Central memory CD4-positive, alpha-beta T cell (primary cell): ENCODE measurements around the gene RNF212.
"Not testable (repeated sequence)": the region's sequence is repeated elsewhere in the genome, so short reads cannot be mapped to it uniquely, and the experiment has no call there.

ENCODE experiments used
- DNase-seq: peaks from one replicate; pipeline ENCODE4 v3.0.0; 2022

Gene RNF212

GRCh38 chr4:1046581-1047011, 66.8 kb downstream of the RNF212 start:
- not testable (repeated sequence) for DNase-seq

DNA sequence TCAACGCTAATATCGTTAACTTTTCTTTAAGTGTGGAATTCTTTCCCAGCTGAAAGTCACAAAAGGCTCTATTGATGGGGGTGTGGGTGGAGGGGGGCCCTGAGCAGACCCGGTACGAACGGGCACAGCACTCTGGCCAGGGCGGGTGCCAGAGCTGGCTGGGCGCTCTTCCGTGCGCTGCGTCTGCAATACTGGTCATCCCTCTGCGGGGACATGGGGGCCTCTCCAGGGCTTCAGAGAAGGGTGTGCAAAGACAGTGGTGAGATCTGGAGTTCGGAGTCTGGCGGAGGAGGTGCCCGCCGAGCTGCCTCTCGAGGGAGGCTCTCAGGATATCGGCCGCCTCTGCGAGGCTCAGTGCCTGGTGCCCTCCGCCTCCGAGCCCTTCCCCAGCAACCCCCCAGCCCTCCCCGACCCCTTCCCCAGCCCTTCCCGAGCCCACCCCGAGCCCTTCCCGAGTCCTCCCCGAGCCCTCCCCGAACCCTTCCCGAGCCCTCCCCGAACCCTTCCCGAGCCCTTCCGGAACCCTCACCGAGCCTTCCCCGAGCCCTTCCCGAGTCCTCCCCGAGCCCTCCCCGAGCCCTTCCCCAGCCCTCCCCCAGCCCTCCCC, 67.7 kb downstream of the RNF212 start:
- no peak for DNase-seq

GRCh38 chr4:1045193-1045594, 68.2 kb downstream of the RNF212 start:
- DNase-seq: no peak

DNA sequence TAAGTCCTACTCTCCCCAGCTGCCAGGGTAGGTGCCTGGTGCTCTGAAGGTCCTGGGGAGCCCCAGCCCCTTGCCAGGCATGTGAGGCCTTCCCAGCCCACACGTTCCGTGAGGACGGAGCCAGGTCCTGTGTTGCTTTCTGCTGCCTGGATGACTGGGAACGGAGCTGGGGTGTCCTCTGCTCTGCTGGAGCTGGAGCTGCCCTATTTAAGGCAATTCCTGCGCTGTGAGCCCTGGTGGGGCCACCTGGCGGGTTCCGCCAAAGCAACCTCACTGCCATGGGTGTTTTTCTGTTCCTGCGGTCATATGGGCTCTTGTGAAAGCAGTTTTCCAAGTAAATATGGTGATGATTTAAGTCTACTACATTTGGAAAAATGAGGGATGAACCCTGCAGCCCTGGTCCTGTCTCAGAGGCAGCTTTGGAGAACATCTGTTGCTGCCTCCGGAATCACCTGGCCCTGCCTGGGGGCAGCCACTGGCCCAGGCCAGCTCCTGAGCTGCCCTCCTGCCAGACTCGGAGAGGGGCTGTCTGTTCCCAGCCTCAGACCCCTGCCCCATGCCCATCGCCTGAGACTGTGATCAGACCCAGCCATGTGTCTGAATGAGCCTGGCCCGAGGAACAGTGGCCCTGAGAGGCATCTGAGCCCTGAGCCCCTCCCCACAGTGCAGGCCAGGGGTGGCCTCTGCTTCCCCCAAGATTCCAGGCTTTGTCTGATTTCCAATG, 68.7 kb downstream of the RNF212 start:
- no peak for DNase-seq

DNA sequence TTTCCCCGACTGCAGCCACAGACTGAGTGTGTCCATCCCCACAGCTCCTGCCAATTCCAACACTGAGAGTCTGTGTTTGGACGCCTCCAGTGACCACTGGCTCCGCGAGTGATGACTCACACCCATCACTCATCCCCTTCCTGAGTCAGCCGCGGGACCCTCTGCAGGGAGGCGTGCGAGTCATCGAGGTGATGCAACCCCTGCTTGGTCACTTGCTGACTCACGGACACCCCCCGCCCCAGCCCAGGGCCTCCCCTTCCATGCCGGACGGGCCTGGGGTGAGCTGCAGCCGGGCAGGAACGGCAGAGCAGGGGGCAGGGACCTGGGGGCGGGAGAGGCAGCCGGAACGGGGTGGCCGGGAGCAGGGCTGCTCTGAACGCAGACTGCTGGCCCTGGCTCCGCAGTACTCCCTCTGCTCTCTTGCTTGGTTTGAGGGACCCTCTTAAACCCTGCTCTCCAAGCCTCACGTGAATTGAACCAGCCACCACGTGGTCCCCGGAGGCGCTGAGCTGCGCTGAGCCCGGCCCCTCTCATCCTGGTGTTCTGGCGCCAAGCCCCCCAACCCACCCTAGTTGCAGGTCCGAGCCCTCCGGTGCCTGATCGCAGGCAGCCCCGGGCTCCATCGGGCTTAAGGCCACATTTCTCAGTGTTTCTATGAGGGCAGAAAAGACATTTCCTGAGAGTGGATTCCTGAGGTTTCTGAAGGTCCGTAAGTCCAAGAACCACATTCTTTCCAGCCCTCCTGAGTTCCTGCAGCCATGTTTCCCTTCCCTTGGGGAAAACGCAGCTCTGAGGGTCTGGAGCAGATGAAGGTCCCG, 69.5 kb downstream of the RNF212 start:
- DNase-seq: no peak

DNA sequence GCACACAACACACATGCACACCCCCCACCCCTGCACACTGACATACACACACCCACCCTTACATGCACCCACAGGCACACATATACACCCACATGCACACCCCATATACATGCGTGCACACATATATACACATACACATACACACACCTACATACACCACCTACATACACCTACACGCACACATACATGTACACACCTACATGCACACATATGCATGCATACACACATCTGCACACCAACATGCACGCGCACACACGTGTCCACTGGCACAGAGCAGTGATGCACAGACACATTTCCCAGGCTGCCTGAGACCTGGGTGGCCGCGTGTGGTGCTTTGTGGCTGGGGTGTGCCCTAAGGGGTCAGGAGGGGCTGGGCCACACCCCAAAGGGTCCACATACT, 70.2 kb downstream of the RNF212 start:
- DNase-seq: no peak

DNA sequence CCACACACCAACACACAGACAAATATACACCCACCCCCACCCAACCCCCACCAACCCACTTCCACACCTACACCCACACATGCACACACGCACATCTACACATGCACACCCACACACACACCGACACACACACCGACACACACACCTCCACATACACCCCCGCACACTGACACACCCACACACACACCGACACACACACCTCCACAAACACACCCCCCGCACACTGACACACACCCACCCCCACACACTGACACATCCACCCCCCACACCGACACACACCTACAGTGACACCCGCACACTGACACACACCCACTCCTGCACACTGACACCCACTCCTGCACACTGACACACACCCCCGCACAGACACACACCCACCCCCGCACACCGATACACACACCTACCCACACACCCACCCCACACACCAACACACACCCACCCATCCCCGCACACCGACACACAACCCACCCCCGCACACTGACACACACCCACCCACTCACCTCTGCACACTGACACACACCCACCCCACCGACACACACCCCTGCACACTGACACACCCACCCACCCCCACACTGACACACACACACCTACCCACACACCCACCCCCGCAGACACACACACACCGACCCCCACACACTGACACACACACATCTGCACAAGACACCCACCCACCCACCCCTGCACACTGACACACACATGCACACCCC, 70.9 kb downstream of the RNF212 start:
- DNase-seq: no peak

GRCh38 chr4:1041936-1042330, 71.4 kb downstream of the RNF212 start:
- DNase-seq: no peak

DNA sequence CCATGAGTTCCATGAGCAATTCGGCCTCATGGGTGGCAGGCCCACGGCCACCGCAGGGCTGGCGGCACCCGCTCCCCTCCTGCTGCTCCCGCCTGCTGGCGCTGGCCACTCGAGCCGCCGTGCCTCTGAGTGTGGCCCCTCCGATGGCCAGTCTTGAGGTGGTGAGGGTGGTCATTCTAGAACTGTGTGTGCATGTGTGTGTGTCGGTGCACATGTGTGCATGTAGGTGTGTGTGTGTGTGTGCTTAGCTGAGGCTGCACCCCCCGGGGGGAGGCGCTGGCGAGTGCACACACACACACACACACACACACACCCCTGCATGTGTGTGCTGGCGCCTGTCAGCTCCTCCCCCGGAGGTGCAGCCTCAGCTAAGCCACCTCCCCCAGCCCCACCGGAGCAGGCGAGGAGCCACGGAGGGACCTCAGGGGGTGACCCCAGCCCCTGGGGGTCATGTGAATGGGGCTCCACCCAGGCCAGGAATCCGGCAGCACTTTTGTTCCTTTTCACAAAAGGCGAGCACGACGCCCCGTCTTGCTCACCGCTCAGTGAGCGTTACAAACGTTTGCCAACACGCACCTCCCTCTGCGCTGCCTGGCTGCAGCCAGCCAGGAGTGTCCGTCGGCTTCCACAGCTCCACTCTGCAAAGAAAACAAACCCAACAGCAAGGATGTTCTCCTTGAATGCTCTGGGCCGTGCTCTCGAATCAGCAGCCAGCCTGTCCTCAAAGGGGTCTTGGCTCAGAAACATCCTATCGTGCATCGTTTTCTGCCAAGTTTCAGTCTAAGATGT, 72.0 kb downstream of the RNF212 start:
- DNase-seq: no peak

GRCh38 chr4:1040344-1041146, 72.8 kb downstream of the RNF212 start:
- DNase-seq: no peak

DNA sequence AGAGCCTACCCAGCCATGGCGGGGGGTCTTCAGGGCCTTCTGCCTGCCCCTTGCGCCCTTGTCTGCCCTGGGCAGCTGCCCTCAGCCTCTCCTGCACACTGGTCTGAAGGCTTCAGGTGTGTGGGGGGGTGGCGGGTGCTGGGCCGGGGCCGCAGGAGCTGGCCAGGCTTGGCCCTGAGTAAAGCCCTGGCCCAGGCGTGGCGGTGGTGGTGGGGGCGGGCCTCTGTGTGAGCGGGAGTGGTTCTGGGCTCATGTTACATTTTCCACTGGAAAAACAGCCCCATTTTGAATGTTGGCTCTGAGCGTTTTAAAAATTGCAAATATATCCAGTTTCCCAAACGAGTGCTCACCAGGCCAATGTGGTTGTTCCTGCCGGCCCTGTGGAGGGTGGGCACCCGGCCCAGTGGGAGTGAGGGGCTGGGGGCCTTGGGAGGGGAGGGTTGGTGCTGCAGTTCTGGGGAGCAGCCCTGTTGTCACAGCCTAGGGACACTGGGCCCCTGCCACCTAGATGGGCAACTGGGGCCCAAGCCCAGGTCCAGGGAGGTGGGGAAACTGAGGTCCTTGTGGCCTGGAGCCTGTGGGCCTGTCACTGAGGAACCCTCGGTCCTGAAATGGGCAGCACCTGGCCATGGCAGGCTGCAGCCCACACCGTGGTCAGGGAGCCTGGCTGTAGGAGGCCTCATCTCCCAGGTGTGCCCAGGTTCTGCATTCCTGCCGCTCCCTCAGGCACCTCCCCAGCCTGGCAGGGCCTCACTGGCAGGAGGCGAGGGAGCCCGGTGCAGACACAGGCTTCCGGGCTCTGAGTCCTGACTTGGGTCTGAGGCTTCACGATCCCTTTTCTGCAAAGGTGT, 73.6 kb downstream of the RNF212 start:
- no peak for DNase-seq

GRCh38 chr4:1038948-1039492, 74.3 kb downstream of the RNF212 start:
- no peak for DNase-seq

DNA sequence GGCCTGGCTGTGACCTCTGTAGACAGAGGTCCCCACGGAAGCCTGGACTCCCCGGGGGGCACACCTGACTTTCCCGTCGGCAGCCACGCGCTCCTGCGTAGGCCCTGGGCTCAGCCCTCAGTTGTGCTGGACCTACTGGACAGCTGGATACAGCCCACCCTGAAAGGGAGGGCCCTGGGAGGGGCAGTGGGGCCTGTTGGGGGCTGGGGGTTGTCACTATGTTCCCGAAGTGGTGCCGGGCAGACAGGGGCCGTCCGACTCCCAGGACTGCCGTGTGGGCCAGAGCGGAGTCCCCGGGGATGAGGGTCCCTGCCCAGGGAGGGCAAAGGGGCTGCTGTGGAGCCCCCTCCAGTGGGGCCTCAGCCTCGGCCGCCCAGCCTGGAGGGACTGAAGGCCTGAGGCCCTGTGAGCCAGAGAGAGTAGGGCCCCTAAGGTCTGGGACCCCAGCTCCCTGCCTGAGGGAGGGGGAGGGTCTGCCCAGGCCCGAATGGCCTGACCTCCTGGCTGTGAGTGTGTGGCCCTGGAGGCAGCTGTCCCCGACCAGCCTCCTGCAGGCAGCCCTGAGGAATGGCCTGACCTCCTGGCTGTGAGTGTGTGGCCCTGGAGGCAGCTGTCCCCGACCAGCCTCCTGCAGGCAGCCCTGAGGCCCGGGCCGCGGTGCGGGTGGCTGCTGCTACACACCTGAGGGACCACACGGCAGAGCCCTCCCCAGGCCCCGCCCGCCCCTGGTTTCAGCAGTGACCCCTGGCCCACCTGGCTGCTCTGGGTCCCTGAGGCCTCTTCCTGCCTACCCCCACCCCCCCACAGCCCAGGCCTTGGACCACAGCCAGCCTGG, 76.2 kb downstream of the RNF212 start:
- DNase-seq: no peak

GRCh38 chr4:1036095-1036494, 77.3 kb downstream of the RNF212 start:
- DNase-seq: no peak

GRCh38 chr4:1035510-1035909, 77.9 kb downstream of the RNF212 start:
- no peak for DNase-seq

GRCh38 chr4:1033840-1034551, 79.4 kb downstream of the RNF212 start:
- no peak for DNase-seq

- DNase-seq: no peak
Measured at GRCh38 chr4:1032861-1033260, 80.5 kb downstream of the RNF212 start.
